ENCODE results near the gene PHOX2B. TPM values are rescaled to one million over a fixed set of nuclear protein-coding genes. Genes with fewer than 3 reads are reported as not detected.

PHOX2B gene
- polyA plus RNA-seq, 1 of the 3 experiments (the other 2 are of a cell fraction): 0.95 TPM

GRCh38 chr4:41753942-41754341 lies 5.4 kb upstream of the PHOX2B start (continued):
- TF ChIP-seq USF1 (IDR thresholded peaks at IDR 0.05; ENCODE audit: borderline replicate concordance, low read depth): no peak
- TF ChIP-seq USF2 (IDR thresholded peaks at IDR 0.05; ENCODE audit: borderline replicate concordance, low read depth, low read length): no peak
- TF ChIP-seq NFIC (IDR thresholded peaks at IDR 0.05; ENCODE audit: borderline replicate concordance): no peak
- TF ChIP-seq IRF3 (IDR thresholded peaks at IDR 0.05; ENCODE audit: low read depth, low read length): no peak
- peak; percentile 38; the same call in 1 of the 2 replicates for TF ChIP-seq FOXJ3 (CRISPR knock-in tag; IDR thresholded peaks at IDR 0.05)
- TF ChIP-seq PBX3 (IDR thresholded peaks at IDR 0.05): no peak
- TF ChIP-seq ELF1 (IDR thresholded peaks at IDR 0.05): no peak
- no peak for TF ChIP-seq MEF2A (IDR thresholded peaks at IDR 0.05; ENCODE audit: borderline replicate concordance, low read depth)
- TF ChIP-seq FOXM1 (IDR thresholded peaks at IDR 0.05; ENCODE audit: low read depth): no peak
- TF ChIP-seq GABPA (IDR thresholded peaks at IDR 0.05; ENCODE audit: low read depth): no peak
- TF ChIP-seq RAD21 (IDR thresholded peaks at IDR 0.05; ENCODE audit: low read length): peak; percentile 15; the same call in 1 of the 2 replicates
- TF ChIP-seq MXI1 (IDR thresholded peaks at IDR 0.05; ENCODE audit: low read depth, low read length): no peak
- TF ChIP-seq GATA2 (CRISPR knock-in tag; IDR thresholded peaks at IDR 0.05): 0 out of 2 replicates have a peak, but pooled peaks have one; percentile 10
- no peak for TF ChIP-seq YY1 (IDR thresholded peaks at IDR 0.05; ENCODE audit: low read depth)
- no peak for TF ChIP-seq REST (IDR thresholded peaks at IDR 0.05; ENCODE audit: low read depth, low read length)
- TF ChIP-seq RFX5 (IDR thresholded peaks at IDR 0.05; ENCODE audit: low read length): no peak
- TF ChIP-seq NRF1 (IDR thresholded peaks at IDR 0.05; ENCODE audit: low read depth, low read length): no peak
- no peak for TF ChIP-seq TEAD4 (IDR thresholded peaks at IDR 0.05; ENCODE audit: borderline replicate concordance, insufficient read depth)
- no peak for TF ChIP-seq SIN3A (IDR thresholded peaks at IDR 0.05; ENCODE audit: borderline replicate concordance, low read depth, low read length)

Data from SK-N-SH (cell line).